H9 (cell line): ENCODE data around the gene CALN1. TPM values are rescaled to one million over a fixed set of nuclear protein-coding genes. Genes with fewer than 3 reads are reported as not detected.
A peak's percentile ranks its signal among the peaks of the same experiment; 100 is the strongest.
"Not testable (repeated sequence)": the region's sequence is repeated elsewhere in the genome, so short reads cannot be mapped to it uniquely, and the experiment has no call there.

ENCODE experiments used
- DNase-seq: peaks from one replicate; pipeline ENCODE4 v3.0.0-alpha.2; 2017
- H2AFZ ChIP-seq: one replicate; pipeline ENCODE4 v1.6.1; 2013; ENCODE audit warnings: mild to moderate bottlenecking, low read length, control low read depth, moderate library complexity
- H2AK5ac ChIP-seq: 2 replicates; pipeline ENCODE4 v1.6.1; 2013; ENCODE audit warnings: low read length, control low read depth, mixed read lengths; ENCODE audit not compliant: insufficient read length
- H2BK120ac ChIP-seq: one replicate; pipeline ENCODE4 v1.6.1; 2013; ENCODE audit warnings: low read depth, mild to moderate bottlenecking, low read length, control low read depth, inconsistent platforms; ENCODE audit not compliant: poor library complexity, severe bottlenecking
- H2BK12ac ChIP-seq: 2 replicates; pipeline ENCODE4 v1.6.1; 2013; ENCODE audit warnings: low read length, control low read depth, mixed read lengths, low read depth; ENCODE audit not compliant: insufficient read length
- H2BK15ac ChIP-seq: 2 replicates; pipeline ENCODE4 v1.6.1; 2013; ENCODE audit warnings: low read depth, low read length, control low read depth
- H2BK20ac ChIP-seq: one replicate; pipeline ENCODE4 v1.6.1; 2013; ENCODE audit warnings: low read depth, mild to moderate bottlenecking, low read length, control low read depth, inconsistent platforms; ENCODE audit not compliant: poor library complexity, severe bottlenecking
- H2BK5ac ChIP-seq: 2 replicates; pipeline ENCODE4 v1.6.1; 2013; ENCODE audit warnings: low read length, control low read depth, mixed read lengths; ENCODE audit not compliant: insufficient read length
- H3K14ac ChIP-seq: 2 replicates; pipeline ENCODE4 v1.6.1; 2013; ENCODE audit warnings: low read length, control low read depth; ENCODE audit not compliant: insufficient read depth
- H3K18ac ChIP-seq: 2 replicates; pipeline ENCODE4 v1.6.1; 2013; ENCODE audit warnings: low read depth, mild to moderate bottlenecking, mixed read lengths, low read length, control low read depth; ENCODE audit not compliant: insufficient read length
- H3K23ac ChIP-seq: 2 replicates; pipeline ENCODE4 v1.6.1; 2013; ENCODE audit warnings: low read length, control low read depth, mixed read lengths, low read depth; ENCODE audit not compliant: insufficient read length
- H3K23me2 ChIP-seq: 2 replicates; pipeline ENCODE4 v1.6.1; 2013; ENCODE audit warnings: low read depth, mild to moderate bottlenecking, mixed read lengths, low read length, control low read depth; ENCODE audit not compliant: insufficient read length, poor library complexity, severe bottlenecking
- H3K27ac ChIP-seq: 2 replicates; pipeline ENCODE4 v1.5.1; 2013; ENCODE audit warnings: low read length, control low read depth, mixed read lengths, low read depth; ENCODE audit not compliant: insufficient read length
- H3K27me3 ChIP-seq: 2 replicates; pipeline ENCODE4 v1.6.1; 2013; ENCODE audit warnings: low read length, control low read depth, inconsistent platforms; ENCODE audit not compliant: insufficient read depth
- H3K4ac ChIP-seq: 2 replicates; pipeline ENCODE4 v1.6.1; 2013; ENCODE audit warnings: low read depth, mild to moderate bottlenecking, control low read depth, inconsistent platforms, low read length, moderate library complexity
- H3K4me1 ChIP-seq: 2 replicates; pipeline ENCODE4 v1.6.1; 2013; ENCODE audit warnings: low read length, control low read depth, inconsistent platforms; ENCODE audit not compliant: insufficient read depth
- H3K4me2 ChIP-seq: 2 replicates; pipeline ENCODE4 v1.6.1; 2013; ENCODE audit warnings: low read length, control low read depth, mixed read lengths; ENCODE audit not compliant: insufficient read length, insufficient read depth
- H3K56ac ChIP-seq: 2 replicates; pipeline ENCODE4 v1.6.1; 2013; ENCODE audit warnings: low read depth, mild to moderate bottlenecking, mixed read lengths, low read length, control low read depth; ENCODE audit not compliant: insufficient read length
- H3K79me1 ChIP-seq: 2 replicates; pipeline ENCODE4 v1.6.1; 2013; ENCODE audit warnings: low read depth, mild to moderate bottlenecking, moderate library complexity, low read length, control low read depth, inconsistent platforms; ENCODE audit not compliant: insufficient read depth, poor library complexity, severe bottlenecking
- H3K79me2 ChIP-seq: 2 replicates; pipeline ENCODE4 v1.6.1; 2013; ENCODE audit warnings: low read length, control low read depth, inconsistent platforms; ENCODE audit not compliant: insufficient read depth
- H3K9ac ChIP-seq: 2 replicates; pipeline ENCODE4 v1.6.1; 2013; ENCODE audit warnings: low read length, control low read depth, mixed read lengths; ENCODE audit not compliant: insufficient read length; ENCODE audit errors: extremely low read depth
- H3K9me3 ChIP-seq: one replicate; pipeline ENCODE4 v1.6.1; 2013; ENCODE audit warnings: low read depth, low read length, inconsistent platforms; ENCODE audit not compliant: control insufficient read depth
- H3T11ph ChIP-seq: one replicate; pipeline ENCODE4 v1.6.1; 2013; ENCODE audit warnings: mild to moderate bottlenecking, low read length, control low read depth, inconsistent platforms
- H4K20me1 ChIP-seq: one replicate; pipeline ENCODE4 v1.6.1; 2013; ENCODE audit not compliant: control insufficient read depth, insufficient read length, insufficient read depth
- H4K5ac ChIP-seq: 2 replicates; pipeline ENCODE4 v1.6.1; 2013; ENCODE audit warnings: low read depth, mild to moderate bottlenecking, mixed read lengths, low read length, control low read depth; ENCODE audit not compliant: insufficient read length
- H4K8ac ChIP-seq: replicated peaks from 2 replicates; pipeline ENCODE4 v1.6.1; 2013; ENCODE audit warnings: low read length, control low read depth, mixed read lengths, low read depth; ENCODE audit not compliant: insufficient read length
- H4K91ac ChIP-seq: 2 replicates; pipeline ENCODE4 v1.6.1; 2013; ENCODE audit warnings: low read depth, mild to moderate bottlenecking, moderate library complexity, mixed read lengths, low read length, control low read depth; ENCODE audit not compliant: insufficient read length
- H3K27ac Mint-ChIP-seq, 3 experiments: 2 replicates in 2 of 3; 3 replicates in 1 of 3; pipeline ENCODE4 v1.8.0; 2020 to 2021; ENCODE audit warnings: mixed read lengths in 3 of 3, mild to moderate bottlenecking in 1 of 3, moderate library complexity in 1 of 3
- H3K27me3 Mint-ChIP-seq: 2 replicates; pipeline ENCODE4 v1.8.0; 2021; ENCODE audit warnings: low read depth, mild to moderate bottlenecking, moderate library complexity, mixed read lengths
- H3K36me3 Mint-ChIP-seq, 3 experiments: 2 replicates in 2 of 3; 3 replicates in 1 of 3; pipeline ENCODE4 v1.8.0; 2020 to 2021; ENCODE audit warnings: low read depth in 3 of 3, mixed read lengths in 3 of 3; ENCODE audit not compliant: insufficient read depth in 1 of 3
- H3K4me1 Mint-ChIP-seq, 2 experiments: 2 replicates each; pipeline ENCODE4 v1.8.0; 2020; ENCODE audit warnings: mixed read lengths in 2 of 2
- H3K4me3 Mint-ChIP-seq, 2 experiments: 2 replicates in 1 of 2; 3 replicates in 1 of 2; pipeline ENCODE4 v1.8.0; 2020 to 2021; ENCODE audit warnings: mild to moderate bottlenecking in 2 of 2, mixed read lengths in 2 of 2, moderate library complexity in 1 of 2
- H3K9me3 Mint-ChIP-seq, 2 experiments: 2 replicates in 1 of 2; 3 replicates in 1 of 2; pipeline ENCODE4 v1.8.0; 2020; ENCODE audit warnings: mild to moderate bottlenecking in 2 of 2, mixed read lengths in 2 of 2, moderate library complexity in 1 of 2
- CTCF ChIP-seq: fragments of 200-600 bp; sonication (generic); conservative IDR thresholded peaks from 3 replicates; pipeline ENCODE4 v1.8.0; 2021; ENCODE audit warnings: antibody characterized with exemption, mild to moderate bottlenecking
- WGBS: extraction: QIAGEN DNeasy Blood & Tissue Kit; methylation state at CpG from one replicate; pipeline ENCODE4 v1.1.7; 2013; ENCODE audit warnings: missing lambda C conversion rate, low lambda C conversion rate, mixed read lengths; ENCODE audit not compliant: insufficient read length; ENCODE audit errors: extremely low coverage; 5-methylcytosine and 5-hydroxymethylcytosine counted together
- total RNA-seq: library from RNA; stranded (reverse); gene quantifications from 2 replicates; pipeline ENCODE4 v1.2.1, GENCODE V29; 2021

CALN1 gene
- total RNA-seq, 1 experiment from 2014 or later, result 2.8 TPM

- H3K14ac ChIP-seq, result no peak overlapping the region
- H3K9ac ChIP-seq, result no peak overlapping the region
- no peak overlapping the region for H3K27ac ChIP-seq
- no peak overlapping the region for H4K8ac ChIP-seq
- no peaks in the 10 kb centered on the region for H3K79me1 ChIP-seq
- H2BK20ac ChIP-seq, result no peak overlapping the region
- H2AFZ ChIP-seq, result no peak overlapping the region
- TF ChIP-seq CTCF, result peak; percentile 92
- H2BK12ac ChIP-seq, result no peak overlapping the region
- no peak overlapping the region for H3K18ac ChIP-seq
- no peak overlapping the region for H2AK5ac ChIP-seq
- Mint-ChIP-seq H3K4me3 (no peak overlapping the region), H3K4me1 (peaks cover 4% of the 10 kb centered on the region in 2 experiments; a peak in 1 of 4 replicates), H3K27me3 (no peaks in the 10 kb centered on the region), H3K27ac (no peak overlapping the region), H3K36me3 (peaks cover 0 to 14% (median 3%) of the 10 kb centered on the region in 3 experiments; a peak in 5 of 7 replicates), H3K9me3 (peaks cover 19% of the 10 kb centered on the region in 2 experiments)
- H3K4ac ChIP-seq, result no peak overlapping the region
- H2BK120ac ChIP-seq, result no peak overlapping the region
- no peak overlapping the region for H2BK5ac ChIP-seq
- H3K79me2 ChIP-seq, result no peaks in the 10 kb centered on the region
- WGBS, result no CpG with 5 or more reads among the region's 7 CpGs
- no peaks in the 10 kb centered on the region for H3K23me2 ChIP-seq
- H2BK15ac ChIP-seq, result no peak overlapping the region
- H3K4me2 ChIP-seq, result no peak overlapping the region
- H3K23ac ChIP-seq, result no peak overlapping the region
- DNase-seq, result peak; percentile 74
- H4K91ac ChIP-seq, result no peak overlapping the region
- no peaks in the 10 kb centered on the region for H3K9me3 ChIP-seq
- no peaks in the 10 kb centered on the region for H3K27me3 ChIP-seq
- no peak overlapping the region for H3T11ph ChIP-seq
- H4K5ac ChIP-seq, result no peak overlapping the region
- no peaks in the 10 kb centered on the region; the same call in 1 of the 2 replicates for H3K4me1 ChIP-seq
- no peak overlapping the region for H3K56ac ChIP-seq
- no peaks in the 10 kb centered on the region for H4K20me1 ChIP-seq
Measured at GRCh38 chr7:71925663-71926062, 486.5 kb downstream of the CALN1 start.

- H3K4me3 Mint-ChIP-seq, result peak overlapping the region in 1 of 2 experiments; percentile 28; a peak in 2 of 5 replicates
- H3K4ac ChIP-seq, H2AK5ac ChIP-seq, H3K79me1 ChIP-seq, H3K27me3 ChIP-seq, H3K27ac Mint-ChIP-seq, H3K9me3 Mint-ChIP-seq, H2BK5ac ChIP-seq, H3K23ac ChIP-seq, H2AFZ ChIP-seq, H3K18ac ChIP-seq, H2BK15ac ChIP-seq, H2BK12ac ChIP-seq, H3K56ac ChIP-seq, DNase-seq, H2BK20ac ChIP-seq, H3K4me1 ChIP-seq, H3K27me3 Mint-ChIP-seq, H3K14ac ChIP-seq, H4K8ac ChIP-seq, H3K36me3 Mint-ChIP-seq, H3K9ac ChIP-seq, H3K23me2 ChIP-seq, H3K9me3 ChIP-seq, H3K79me2 ChIP-seq, H4K91ac ChIP-seq, H3K27ac ChIP-seq, H3T11ph ChIP-seq, H3K4me2 ChIP-seq, H4K5ac ChIP-seq, H2BK120ac ChIP-seq, H4K20me1 ChIP-seq: not testable (repeated sequence)
- no CpG with 5 or more reads among the region's 4 CpGs for WGBS
- peaks cover 7 to 12% of the 10 kb centered on the region in 2 experiments; a peak in 3 of 4 replicates for H3K4me1 Mint-ChIP-seq
Measured at GRCh38 chr7:71914204-71914603, 497.9 kb downstream of the CALN1 start.
